CD14-positive monocyte (primary cell): Measurements from ENCODE around the gene ATG16L2. TPM values are rescaled to one million over a fixed set of nuclear protein-coding genes. Genes with fewer than 3 reads are reported as not detected.

Source experiments
- DNase-seq, 3 donors: peaks; one replicate each; pipeline ENCODE4 v3.0.0-alpha.2; 2011 to 2022
- H2AFZ ChIP-seq: 2 replicates; pipeline ENCODE4 v1.6.0; 2012; ENCODE audit warnings: mild to moderate bottlenecking, low read depth, low read length, inconsistent platforms; ENCODE audit not compliant: insufficient read depth, poor library complexity, severe bottlenecking
- H3K27ac ChIP-seq, 2 donors: 1 replicate in 1 of 2; 2 replicates in 1 of 2; pipeline ENCODE4 v1.5.1; 2012 to 2013; ENCODE audit warnings: low read length in 2 of 2, control low read depth in 1 of 2, inconsistent platforms in 1 of 2, low read depth in 1 of 2, mild to moderate bottlenecking in 1 of 2
- H3K27me3 ChIP-seq, 2 donors: one replicate each; pipeline versions ENCODE4 v1.6.0 to v1.6.1; 2011 to 2013; ENCODE audit warnings: low read length in 2 of 2; ENCODE audit not compliant: control insufficient read depth in 2 of 2, insufficient read depth in 2 of 2
- H3K36me3 ChIP-seq, 2 donors: replicated peaks in 1 of 2; 1 replicate in 1 of 2; 2 replicates in 1 of 2; pipeline versions ENCODE4 v1.5.1 to v1.6.1; 2012 to 2013; ENCODE audit warnings: low read length in 2 of 2, control low read depth in 1 of 2, inconsistent platforms in 1 of 2, mild to moderate bottlenecking in 1 of 2; ENCODE audit not compliant: insufficient read depth in 2 of 2, control insufficient read depth in 1 of 2
- H3K4me1 ChIP-seq, 2 donors: 1 replicate in 1 of 2; 2 replicates in 1 of 2; pipeline versions ENCODE4 v1.5.1 to v1.6.1; 2012 to 2013; ENCODE audit warnings: low read length in 2 of 2, control low read depth in 1 of 2, inconsistent platforms in 1 of 2, mild to moderate bottlenecking in 1 of 2, moderate library complexity in 1 of 2; ENCODE audit not compliant: insufficient read depth in 2 of 2, control insufficient read depth in 1 of 2
- H3K4me2 ChIP-seq: replicated peaks from 2 replicates; pipeline ENCODE3; 2012; ENCODE audit warnings: low read length, moderate library complexity, mild to moderate bottlenecking; ENCODE audit not compliant: poor library complexity, severe bottlenecking; ENCODE audit errors: extremely low read depth
- H3K4me3 ChIP-seq, 3 experiments: fragments of 200-600 bp in 1 of 3; sonication (generic) in 1 of 3; replicated peaks in 1 of 3; 1 replicate in 2 of 3; 2 replicates in 1 of 3; pipeline ENCODE4 v1.5.1; 2011 to 2013; ENCODE audit warnings: low read length in 3 of 3, mild to moderate bottlenecking in 3 of 3, control low read depth in 2 of 3, low read depth in 2 of 3, inconsistent platforms in 1 of 3, moderate library complexity in 1 of 3
- H3K79me2 ChIP-seq: 2 replicates; pipeline ENCODE4 v1.6.0; 2012; ENCODE audit warnings: mild to moderate bottlenecking, control low read depth, inconsistent platforms, low read length, moderate library complexity; ENCODE audit not compliant: insufficient read depth
- H3K9ac ChIP-seq: 2 replicates; pipeline ENCODE4 v1.6.0; 2017; ENCODE audit warnings: low read length, mild to moderate bottlenecking; ENCODE audit not compliant: insufficient read depth, poor library complexity, severe bottlenecking
- H3K9me3 ChIP-seq, 2 donors: replicated peaks in 1 of 2; 1 replicate in 1 of 2; 2 replicates in 1 of 2; pipeline versions ENCODE4 v1.5.1 to v1.6.1; 2012 to 2013; ENCODE audit warnings: low read length in 2 of 2, control low read depth in 1 of 2; ENCODE audit not compliant: control insufficient read depth in 1 of 2, insufficient read depth in 1 of 2
- H4K20me1 ChIP-seq: 2 replicates; pipeline ENCODE4 v1.6.0; 2012; ENCODE audit warnings: mild to moderate bottlenecking, low read length, control low read depth, moderate library complexity; ENCODE audit not compliant: insufficient read depth
- H3K27ac Mint-ChIP-seq, 7 donors: one replicate each; pipeline ENCODE4 v1.8.0; 2020; ENCODE audit warnings: mild to moderate bottlenecking in 7 of 7, mixed read lengths in 7 of 7, moderate library complexity in 6 of 7, inconsistent platforms in 2 of 7
- H3K27me3 Mint-ChIP-seq, 3 donors: one replicate each; pipeline ENCODE4 v1.8.0; 2021 to 2022; ENCODE audit warnings: low read depth in 3 of 3, mild to moderate bottlenecking in 3 of 3, mixed read lengths in 3 of 3, moderate library complexity in 3 of 3, inconsistent platforms in 1 of 3
- H3K36me3 Mint-ChIP-seq, 2 donors: one replicate each; pipeline ENCODE4 v1.8.0; 2020; ENCODE audit warnings: mixed read lengths in 2 of 2, inconsistent platforms in 1 of 2, mild to moderate bottlenecking in 1 of 2
- H3K4me1 Mint-ChIP-seq: one replicate; pipeline ENCODE4 v1.8.0; 2020; ENCODE audit warnings: mild to moderate bottlenecking, mixed read lengths
- H3K4me3 Mint-ChIP-seq, 2 donors: one replicate each; pipeline ENCODE4 v1.8.0; 2020; ENCODE audit warnings: mild to moderate bottlenecking in 2 of 2, mixed read lengths in 2 of 2, moderate library complexity in 1 of 2
- H3K9me3 Mint-ChIP-seq, 7 donors: one replicate each; pipeline ENCODE4 v1.8.0; 2020 to 2022; ENCODE audit warnings: mixed read lengths in 7 of 7, mild to moderate bottlenecking in 6 of 7, moderate library complexity in 6 of 7, inconsistent platforms in 2 of 7
- WGBS: methylation state at CpG from one replicate; pipeline ENCODE4 v1.1.5; 2013; ENCODE audit warnings: missing lambda C conversion rate; ENCODE audit not compliant: insufficient coverage; 5-methylcytosine and 5-hydroxymethylcytosine counted together
- intact Hi-C, 2 donors: fragments of 100-400 bp; cut with micrococcal nuclease; formaldehyde crosslinking; loops; one replicate each; pipeline versions ENCODE4 v1.15.0 to v1.15.1; 2023
- polyA plus RNA-seq, 3 donors: library from polyadenylated mRNA; depleted of rRNA in 1 of 3; unstranded in 2 of 3; stranded (reverse) in 1 of 3; fragments of 300-500 nt in 2 of 3; fragments of >200 nt in 1 of 3; fragmentation: Illumina TruSeq in 2 of 3; gene quantifications; 1 replicate in 2 of 3; 2 replicates in 1 of 3; pipeline ENCODE4 v1.2.3, GENCODE V29; 2012 to 2021
- TF ChIP-seq, protein P1 (sequence below): fragments of 200-600 bp; IDR thresholded peaks from one replicate; pipeline ENCODE4 v1.8.0; 2022; ENCODE audit warnings: antibody characterized with exemption, mild to moderate bottlenecking

The ATG16L2 gene
- polyA plus RNA-seq, 3 donors = 36.9 to 975 (median 46.8) TPM

DNA sequence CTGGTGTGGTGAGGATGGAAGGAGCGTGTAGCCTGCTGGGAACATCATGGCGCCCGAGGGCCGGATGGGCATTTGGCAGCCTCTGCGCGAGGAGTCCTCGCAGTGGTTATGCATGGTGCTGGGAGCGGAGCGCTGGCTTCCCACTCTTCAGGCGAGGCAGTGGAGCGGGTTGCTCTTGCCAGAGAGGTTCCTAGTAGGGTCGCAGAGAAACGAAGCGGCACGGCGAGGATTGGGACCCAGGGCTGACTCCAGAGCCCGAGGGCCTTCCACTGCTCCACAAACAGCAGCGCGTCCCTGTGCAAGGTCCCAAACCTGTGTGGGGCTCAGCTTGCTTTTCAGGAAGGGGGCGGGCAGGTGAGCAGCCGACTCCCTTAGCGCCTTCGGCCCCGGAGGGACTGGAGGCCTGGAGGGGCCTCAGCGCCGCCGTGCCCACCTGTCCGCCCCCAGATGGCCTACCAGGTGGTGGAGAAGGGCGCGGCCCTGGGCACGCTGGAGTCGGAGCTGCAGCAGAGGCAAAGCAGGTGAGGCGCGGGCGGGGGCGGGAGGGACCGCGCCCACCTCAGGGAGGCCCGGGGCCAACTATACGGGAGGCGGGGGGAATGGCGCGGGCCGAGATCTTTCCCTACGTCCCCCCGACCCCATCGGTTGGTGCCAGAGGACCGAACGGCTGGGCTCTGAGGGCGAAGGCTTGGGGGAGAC is 7.2 kb downstream of the ATG16L2 start:
- peaks cover 90 to 92% of the 10 kb centered on the region in 2 donors for H3K36me3 ChIP-seq
- H3K79me2 ChIP-seq = peaks cover 88% of the 10 kb centered on the region
- no peaks in the 10 kb centered on the region for H3K27me3 ChIP-seq
- no peaks in the 10 kb centered on the region for H3K9me3 ChIP-seq
- H3K4me2 ChIP-seq = peak overlapping the region; percentile 45
- intact Hi-C loops = no loop called here
- Mint-ChIP-seq H3K27me3 (peaks cover 0 to 2% (median 0%) of the 10 kb centered on the region in 3 donors), H3K4me1 (peaks cover 55% of the 10 kb centered on the region), H3K36me3 (peaks cover 74 to 91% of the 10 kb centered on the region in 2 donors), H3K4me3 (no peak overlapping the region), H3K27ac (peak overlapping the region in 4 of 7 donors; percentile 14 to 45 (median 30)), H3K9me3 (no peaks in the 10 kb centered on the region)
- TF ChIP-seq, protein P1, sequence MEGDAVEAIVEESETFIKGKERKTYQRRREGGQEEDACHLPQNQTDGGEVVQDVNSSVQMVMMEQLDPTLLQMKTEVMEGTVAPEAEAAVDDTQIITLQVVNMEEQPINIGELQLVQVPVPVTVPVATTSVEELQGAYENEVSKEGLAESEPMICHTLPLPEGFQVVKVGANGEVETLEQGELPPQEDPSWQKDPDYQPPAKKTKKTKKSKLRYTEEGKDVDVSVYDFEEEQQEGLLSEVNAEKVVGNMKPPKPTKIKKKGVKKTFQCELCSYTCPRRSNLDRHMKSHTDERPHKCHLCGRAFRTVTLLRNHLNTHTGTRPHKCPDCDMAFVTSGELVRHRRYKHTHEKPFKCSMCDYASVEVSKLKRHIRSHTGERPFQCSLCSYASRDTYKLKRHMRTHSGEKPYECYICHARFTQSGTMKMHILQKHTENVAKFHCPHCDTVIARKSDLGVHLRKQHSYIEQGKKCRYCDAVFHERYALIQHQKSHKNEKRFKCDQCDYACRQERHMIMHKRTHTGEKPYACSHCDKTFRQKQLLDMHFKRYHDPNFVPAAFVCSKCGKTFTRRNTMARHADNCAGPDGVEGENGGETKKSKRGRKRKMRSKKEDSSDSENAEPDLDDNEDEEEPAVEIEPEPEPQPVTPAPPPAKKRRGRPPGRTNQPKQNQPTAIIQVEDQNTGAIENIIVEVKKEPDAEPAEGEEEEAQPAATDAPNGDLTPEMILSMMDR = no peak
- no peak overlapping the region for H3K27ac ChIP-seq
- H3K4me3 ChIP-seq = no peak overlapping the region
- 97% methylated on average over 47 of the region's 50 CpGs for WGBS
- peaks cover 28 to 61% of the 10 kb centered on the region in 2 donors for H3K4me1 ChIP-seq
- H3K9ac ChIP-seq = no peak overlapping the region
- H4K20me1 ChIP-seq = peaks cover 100% of the 10 kb centered on the region
- no peak for DNase-seq
- no peak overlapping the region for H2AFZ ChIP-seq

DNA sequence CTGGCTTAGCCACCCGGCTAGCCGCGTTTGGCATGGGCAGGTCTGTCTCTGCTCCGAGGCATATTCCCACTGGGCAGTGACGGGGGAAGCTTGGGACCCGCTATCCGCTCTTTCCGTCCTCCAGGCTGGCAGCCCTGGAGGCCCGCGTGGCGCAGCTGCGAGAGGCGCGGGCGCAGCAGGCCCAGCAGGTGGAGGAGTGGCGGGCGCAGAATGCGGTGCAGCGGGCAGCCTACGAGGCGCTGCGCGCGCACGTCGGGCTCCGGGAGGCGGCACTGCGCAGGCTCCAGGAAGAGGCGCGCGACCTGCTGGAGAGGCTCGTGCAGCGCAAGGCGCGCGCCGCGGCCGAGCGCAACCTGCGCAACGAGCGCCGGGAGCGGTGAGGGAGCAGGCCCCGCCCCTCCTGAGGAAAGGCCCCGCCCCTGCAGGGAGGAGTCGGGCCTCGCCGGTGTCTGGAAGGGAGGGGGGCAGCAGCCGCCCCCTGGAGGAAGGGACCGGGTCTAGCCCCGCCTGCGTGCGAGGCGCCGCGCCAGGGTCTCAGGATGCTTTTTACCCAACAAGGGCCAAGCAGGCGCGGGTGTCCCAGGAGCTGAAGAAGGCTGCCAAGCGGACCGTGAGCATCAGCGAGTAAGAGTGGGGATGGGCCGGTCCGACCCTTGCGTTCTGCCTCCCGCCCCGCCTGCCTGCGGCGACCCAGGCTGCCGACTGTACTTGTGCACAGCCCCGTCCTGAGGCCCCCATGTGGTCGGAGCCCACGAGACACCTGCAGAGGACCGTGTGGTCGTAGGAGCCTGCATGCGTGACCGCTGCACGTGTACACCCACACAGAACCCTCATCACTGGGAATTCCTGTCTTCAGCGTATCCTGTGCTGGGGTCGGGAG is 7.9 kb downstream of the ATG16L2 start:
- H3K27me3 ChIP-seq = no peaks in the 10 kb centered on the region
- 81% methylated on average over 72 of the region's 82 CpGs for WGBS
- TF ChIP-seq, protein P1 = no peak
- no peaks in the 10 kb centered on the region for H3K9me3 ChIP-seq
- H3K36me3 Mint-ChIP-seq = peaks cover 78 to 94% of the 10 kb centered on the region in 2 donors
- peak; percentile 66 to 76 (median 68) for DNase-seq
- intact Hi-C loops = no loop called here
- H4K20me1 ChIP-seq = peaks cover 100% of the 10 kb centered on the region
- peaks cover 94 to 95% of the 10 kb centered on the region in 2 donors for H3K36me3 ChIP-seq
- H3K9ac ChIP-seq = no peak overlapping the region
- peaks cover 57% of the 10 kb centered on the region for H3K4me1 Mint-ChIP-seq
- H3K79me2 ChIP-seq = peaks cover 81% of the 10 kb centered on the region
- H3K27ac Mint-ChIP-seq = peak overlapping the region in 2 of 7 donors; percentile 45 to 46
- H2AFZ ChIP-seq = no peak overlapping the region
- H3K4me3 ChIP-seq = no peak overlapping the region
- H3K9me3 Mint-ChIP-seq = no peaks in the 10 kb centered on the region
- H3K27me3 Mint-ChIP-seq = peaks cover 0 to 2% (median 0%) of the 10 kb centered on the region in 3 donors
- peak overlapping the region; percentile 45 for H3K4me2 ChIP-seq
- peaks cover 28 to 61% of the 10 kb centered on the region in 2 donors for H3K4me1 ChIP-seq
- H3K27ac ChIP-seq = peak overlapping the region in 1 of 2 donors; percentile 4
- no peak overlapping the region for H3K4me3 Mint-ChIP-seq
